Fibroblast of gingiva (primary cell): Measurements from ENCODE around the gene MMP10.
"Not testable (repeated sequence)": the region's sequence is repeated elsewhere in the genome, so short reads cannot be mapped to it uniquely, and the experiment has no call there.

Experiments used
- DNase-seq: peaks from one replicate; pipeline ENCODE4 v3.0.0-alpha.2; 2011; ENCODE audit warnings: low read depth

Gene MMP10

GRCh38 chr11:102783016-102783415, 2.6 kb upstream of the MMP10 start:
- no peak for DNase-seq

GRCh38 chr11:102781676-102782075, 1.2 kb upstream of the MMP10 start:
- DNase-seq, result no peak

- no peak for DNase-seq
These were observed 4.0 kb downstream of the MMP10 start for GRCh38 chr11:102776454-102776853.

DNA sequence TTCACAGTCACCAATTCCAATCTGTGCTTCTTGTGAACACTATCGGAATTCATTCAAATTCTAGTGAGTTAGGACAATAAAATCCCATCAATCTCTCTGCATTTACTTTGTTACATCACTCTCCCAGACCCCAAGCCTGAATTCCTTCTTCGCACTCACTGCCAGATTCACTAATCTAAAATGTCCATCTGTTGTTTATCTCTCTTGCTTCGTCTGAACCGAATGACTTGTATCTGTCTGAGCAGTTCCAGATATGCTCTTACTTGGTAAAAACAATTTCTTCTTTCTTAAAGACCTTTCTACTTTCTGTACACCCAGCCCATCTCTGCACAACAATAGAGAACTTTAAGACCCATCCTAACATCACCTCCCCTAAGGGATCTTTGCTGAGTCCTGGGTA, 7.0 kb downstream of the MMP10 start:
- DNase-seq, result no peak

DNA sequence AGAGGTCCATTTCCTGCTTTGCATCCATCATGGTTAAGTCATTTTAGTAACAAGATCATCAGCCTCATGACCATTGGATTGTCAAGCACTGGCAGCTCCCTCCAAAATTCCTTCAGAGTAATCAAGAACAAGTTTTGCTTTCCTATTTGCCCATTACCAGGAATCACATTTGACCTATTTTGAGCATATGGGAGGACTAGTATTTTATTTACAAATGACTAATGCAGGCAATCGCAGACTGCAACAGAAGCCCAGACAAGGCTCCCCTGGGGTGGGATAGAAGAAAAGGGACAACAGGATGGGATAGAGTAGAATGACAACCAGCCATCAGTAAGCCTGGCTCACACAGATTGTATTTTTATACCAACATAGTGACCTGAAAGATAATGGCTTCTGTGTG, 9.1 kb downstream of the MMP10 start:
- peak; percentile 23 for DNase-seq

DNA sequence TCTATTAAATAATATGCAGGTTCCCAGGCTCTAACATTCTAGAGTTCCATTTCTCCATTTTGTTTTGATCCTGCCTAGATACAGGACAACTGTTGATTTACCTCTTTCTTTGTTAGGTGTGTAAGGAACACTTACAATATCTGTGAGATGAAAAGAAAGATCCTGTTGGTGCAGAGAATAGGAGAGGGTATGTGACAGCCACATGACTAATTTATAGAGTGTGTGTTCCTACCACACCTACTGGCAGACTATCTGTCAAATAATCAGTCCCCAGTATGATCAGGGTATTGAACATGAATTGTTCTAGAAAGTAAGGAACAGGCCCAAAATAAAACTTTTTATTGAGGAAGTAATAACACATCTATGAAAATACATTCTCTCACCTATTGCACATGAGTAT, 10.2 kb downstream of the MMP10 start:
- no peak for DNase-seq

GRCh38 chr11:102767800-102768199, 12.6 kb downstream of the MMP10 start:
- no peak for DNase-seq

DNA sequence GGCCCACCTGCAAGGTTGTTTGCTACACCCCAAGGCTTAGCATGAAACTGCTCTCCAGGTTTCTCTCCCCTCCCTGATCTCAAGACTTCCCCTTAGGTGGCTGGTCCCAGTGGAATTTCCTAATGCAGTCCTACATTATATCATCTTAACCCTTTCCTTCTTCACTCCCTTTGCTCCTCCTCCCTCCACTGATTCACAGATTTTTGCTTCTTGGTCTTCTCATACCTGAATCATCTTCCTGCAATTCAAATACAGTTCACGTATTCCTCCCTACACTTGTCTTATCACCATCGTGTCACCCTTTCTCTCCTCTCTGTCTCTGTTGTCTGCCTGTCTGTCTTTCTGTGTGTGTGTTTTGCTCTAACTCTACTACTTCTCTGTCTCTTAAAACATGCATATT, 17.0 kb downstream of the MMP10 start:
- no peak for DNase-seq

GRCh38 chr11:102762361-102762767, 18.1 kb downstream of the MMP10 start:
- DNase-seq, result no peak

- DNase-seq, result no peak
These were observed 18.7 kb downstream of the MMP10 start for GRCh38 chr11:102761646-102762238.

GRCh38 chr11:102760344-102761035, 19.9 kb downstream of the MMP10 start:
- DNase-seq, result peak; percentile 88

GRCh38 chr11:102757823-102758549, 22.4 kb downstream of the MMP10 start:
- DNase-seq, result peak; percentile 26

- DNase-seq, result no peak
These were observed 27.2 kb downstream of the MMP10 start for GRCh38 chr11:102753267-102753666.

DNA sequence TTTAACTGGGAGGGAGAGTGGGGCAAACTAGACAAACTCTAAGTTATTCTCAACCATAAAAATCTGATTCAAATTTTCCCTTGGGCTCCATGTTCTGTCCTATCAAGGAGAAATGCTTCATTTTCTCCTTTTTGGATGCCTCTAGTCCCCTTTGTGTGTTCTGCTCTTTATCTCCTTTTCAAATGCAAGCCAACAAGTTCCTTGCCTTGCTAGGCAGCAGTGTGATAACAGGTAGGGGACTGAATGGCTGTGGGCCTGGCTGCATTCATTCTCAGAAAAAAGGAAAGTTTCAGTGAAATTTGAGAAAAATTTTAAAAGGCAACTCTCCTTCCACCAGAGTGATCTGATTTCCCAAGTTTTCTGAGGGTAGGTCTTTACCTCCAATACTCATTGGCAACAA, 28.8 kb downstream of the MMP10 start:
- DNase-seq, result no peak

DNA sequence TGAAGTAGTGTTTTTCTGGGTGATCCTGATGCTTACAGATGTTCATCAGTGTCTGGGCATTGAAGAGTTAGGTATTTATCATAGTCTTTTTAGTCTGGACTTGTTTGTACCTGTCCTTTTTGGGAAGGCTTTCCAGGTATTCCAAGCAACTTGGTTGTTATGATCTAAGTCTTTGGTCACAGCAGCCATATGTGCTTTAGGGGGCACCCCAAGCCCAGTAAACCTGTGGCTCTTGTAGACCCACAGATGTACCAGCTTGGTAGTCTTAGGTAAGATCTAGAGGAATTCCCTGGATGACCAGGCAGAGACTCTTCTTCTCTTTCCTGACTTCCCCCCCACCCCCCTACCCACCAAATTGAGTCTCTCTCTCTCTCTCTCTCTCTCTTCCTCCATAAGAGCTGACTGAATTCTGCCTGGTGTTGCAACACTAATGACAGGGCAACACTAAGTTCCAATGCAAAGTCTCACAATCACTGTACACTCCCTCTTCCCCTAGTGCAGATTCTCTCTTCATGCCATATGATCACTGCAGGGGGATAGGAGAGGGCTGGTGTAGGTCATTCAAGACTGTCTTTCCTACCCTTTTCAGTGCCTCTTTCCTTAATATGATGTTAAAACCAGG, 31.2 kb downstream of the MMP10 start:
- no peak for DNase-seq

DNA sequence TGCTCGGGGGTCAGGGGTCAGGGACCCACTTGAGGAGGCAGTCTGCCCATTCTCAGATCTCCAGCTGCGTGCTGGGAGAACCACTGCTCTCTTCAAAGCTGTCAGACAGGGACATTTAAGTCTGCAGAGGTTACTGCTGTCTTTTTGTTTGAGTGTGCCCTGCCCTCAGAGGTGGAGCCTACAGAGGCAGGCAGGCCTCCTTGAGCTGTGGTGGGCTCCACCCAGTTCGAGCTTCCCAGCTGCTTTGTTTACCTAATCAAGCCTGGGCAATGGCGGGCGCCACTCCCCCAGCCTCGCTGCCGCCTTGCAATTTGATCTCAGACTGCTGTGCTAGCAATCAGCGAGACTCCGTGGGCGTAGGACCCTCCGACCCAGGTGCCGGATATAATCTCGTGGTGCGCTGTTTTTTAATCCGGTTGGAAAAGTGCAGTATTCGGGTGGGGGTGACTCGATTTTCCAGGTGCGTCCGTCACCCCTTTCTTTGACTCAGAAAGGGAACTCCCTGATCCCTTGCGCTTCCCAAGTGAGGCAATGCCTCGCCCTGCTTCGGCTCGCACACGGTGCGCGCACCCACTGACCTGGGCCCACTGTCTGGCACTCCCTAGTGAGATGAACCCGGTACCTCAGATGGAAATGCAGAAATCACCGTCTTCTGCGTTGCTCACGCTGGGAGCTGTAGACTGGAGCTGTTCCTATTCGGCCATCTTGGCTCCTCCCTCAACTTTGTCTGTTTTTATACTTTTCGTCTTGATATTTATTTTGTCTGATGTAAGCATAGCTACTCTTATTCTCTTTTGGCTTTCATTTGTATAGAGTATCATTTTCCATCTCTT, 33.5 kb downstream of the MMP10 start:
- DNase-seq, result not testable (repeated sequence)

DNA sequence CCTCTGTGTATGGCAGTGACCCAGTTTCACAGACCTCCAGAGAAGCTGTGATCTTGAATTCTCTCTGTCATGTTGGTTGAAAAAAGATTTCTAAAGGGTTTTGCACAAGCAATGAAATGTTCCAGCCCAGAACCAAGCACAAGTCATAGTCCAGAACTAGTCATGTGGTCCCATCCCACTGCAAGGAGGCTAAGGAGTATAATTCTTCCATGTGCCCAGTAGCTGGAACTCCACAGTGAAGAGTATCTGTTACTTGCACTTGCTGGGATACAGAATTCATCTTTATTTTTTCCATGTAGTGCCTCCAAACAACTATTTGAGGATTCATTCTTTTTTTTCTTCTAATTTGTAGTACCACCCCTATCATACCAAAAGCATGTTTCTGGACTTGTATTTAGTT, 45.8 kb downstream of the MMP10 start:
- DNase-seq, result no peak

- no peak for DNase-seq
These were observed 47.1 kb downstream of the MMP10 start for GRCh38 chr11:102733232-102733875.

GRCh38 chr11:102730944-102731343, 49.5 kb downstream of the MMP10 start:
- DNase-seq, result not testable (repeated sequence)

DNA sequence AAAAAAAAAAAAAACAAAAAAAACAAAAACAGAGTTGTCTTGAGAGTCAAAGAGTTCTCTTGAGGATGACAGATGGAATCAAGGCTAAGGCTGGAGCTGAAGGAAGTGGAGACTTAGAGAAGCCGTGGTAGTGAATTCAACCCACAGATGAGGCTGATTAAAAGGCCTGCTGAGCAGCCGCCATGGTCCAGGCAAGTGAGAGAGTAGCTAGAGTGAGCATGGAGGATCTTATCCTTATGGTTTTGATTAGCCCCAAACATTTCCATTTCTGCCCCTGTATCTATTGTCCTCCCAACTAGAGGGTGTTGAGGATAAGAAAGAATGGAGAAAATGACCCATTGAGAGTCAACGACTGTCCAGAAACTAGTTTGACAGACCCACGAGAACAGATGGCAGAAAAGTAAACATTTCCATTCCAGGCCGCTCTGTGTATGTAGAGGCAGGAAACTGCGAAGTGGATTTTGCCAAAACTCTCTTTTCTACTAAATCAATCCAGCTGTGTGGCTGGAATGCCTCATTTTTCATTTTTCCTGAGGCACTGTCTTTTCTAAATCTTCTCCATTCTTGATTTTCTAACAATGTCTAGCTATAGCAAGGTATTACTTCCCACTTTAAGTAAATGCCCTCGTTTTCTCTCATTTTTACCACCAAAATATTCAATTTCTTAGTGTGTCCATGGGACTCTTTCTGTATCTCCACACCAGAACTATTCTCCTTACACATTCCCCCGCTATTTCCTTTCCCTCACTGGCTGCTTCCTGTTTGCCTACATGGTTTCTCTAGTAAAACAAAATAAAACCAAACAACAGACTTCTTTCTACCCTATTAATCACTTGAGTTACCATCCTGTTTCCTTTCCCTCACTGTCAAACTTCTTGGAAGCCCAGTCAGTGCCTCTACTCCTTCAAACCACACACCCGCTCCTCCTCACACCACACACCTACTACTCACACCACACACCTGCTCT, 50.3 kb downstream of the MMP10 start:
- DNase-seq, result peak; percentile 77
